T-helper 2 cell treated with Interferon-gamma antibody and Interleukin-4, amounts not matched to agents 5 μg/mL and 100 μg/mL, for 36 hours (primary cell): Measurements from ENCODE around the gene POTEF.
"Not testable (repeated sequence)": the region's sequence is repeated elsewhere in the genome, so short reads cannot be mapped to it uniquely, and the experiment has no call there.

Experiments
- DNase-seq: peaks from one replicate; pipeline ENCODE4 v3.0.0; 2021; ENCODE audit warnings: low spot score
- H3K27ac Mint-ChIP-seq: one replicate; pipeline ENCODE4 v1.8.0; 2021; ENCODE audit warnings: mild to moderate bottlenecking, mixed read lengths
- H3K27me3 Mint-ChIP-seq: one replicate; pipeline ENCODE4 v1.8.0; 2021; ENCODE audit warnings: low read depth, mixed read lengths
- H3K36me3 Mint-ChIP-seq: one replicate; pipeline ENCODE4 v1.8.0; 2021; ENCODE audit warnings: low read depth, mixed read lengths
- H3K4me1 Mint-ChIP-seq: one replicate; pipeline ENCODE4 v1.8.0; 2021; ENCODE audit warnings: low read depth, mixed read lengths
- H3K4me3 Mint-ChIP-seq: one replicate; pipeline ENCODE4 v1.8.0; 2022; ENCODE audit warnings: mild to moderate bottlenecking, moderate library complexity, mixed read lengths
- H3K9me3 Mint-ChIP-seq: one replicate; pipeline ENCODE4 v1.8.0; 2021; ENCODE audit warnings: mixed read lengths

POTEF gene

GRCh38 chr2:130129120-130129829 lies at the start of gene POTEF:
Gene POTEF (minus strand): TSS chr2:130129222. CDS start chr2:130120515, 8,707 bp downstream.
- not testable (repeated sequence) for H3K9me3 Mint-ChIP-seq, H3K27me3 Mint-ChIP-seq, H3K4me3 Mint-ChIP-seq, DNase-seq, H3K36me3 Mint-ChIP-seq, H3K4me1 Mint-ChIP-seq, H3K27ac Mint-ChIP-seq

GRCh38 chr2:130174866-130175265 lies 45.8 kb upstream of the POTEF start:
- not testable (repeated sequence) for H3K9me3 Mint-ChIP-seq, H3K27me3 Mint-ChIP-seq, DNase-seq, H3K4me3 Mint-ChIP-seq, H3K4me1 Mint-ChIP-seq, H3K27ac Mint-ChIP-seq
- H3K36me3 Mint-ChIP-seq = peaks cover 26% of the 10 kb centered on the region

GRCh38 chr2:130169896-130170295 lies 40.9 kb upstream of the POTEF start:
- no peak for DNase-seq
- peak overlapping the region; percentile 49 for H3K4me3 Mint-ChIP-seq
- no peaks in the 10 kb centered on the region for H3K9me3 Mint-ChIP-seq
- peaks cover 44% of the 10 kb centered on the region for H3K36me3 Mint-ChIP-seq
- H3K27me3 Mint-ChIP-seq = no peaks in the 10 kb centered on the region
- H3K4me1 Mint-ChIP-seq = peaks cover 11% of the 10 kb centered on the region
- H3K27ac Mint-ChIP-seq = no peak overlapping the region

- peak overlapping the region; percentile 49 for H3K4me3 Mint-ChIP-seq
- peak overlapping the region; percentile 80 for H3K27ac Mint-ChIP-seq
- not testable (repeated sequence) for H3K9me3 Mint-ChIP-seq, H3K27me3 Mint-ChIP-seq, DNase-seq
- peaks cover 48% of the 10 kb centered on the region for H3K36me3 Mint-ChIP-seq
- peaks cover 11% of the 10 kb centered on the region for H3K4me1 Mint-ChIP-seq
These were observed 40.1 kb upstream of the POTEF start for GRCh38 chr2:130169163-130169562.

- not testable (repeated sequence) for H3K27me3 Mint-ChIP-seq, DNase-seq, H3K27ac Mint-ChIP-seq, H3K4me3 Mint-ChIP-seq, H3K9me3 Mint-ChIP-seq
- Mint-ChIP-seq H3K4me1 (peaks cover 11% of the 10 kb centered on the region), H3K36me3 (peaks cover 37% of the 10 kb centered on the region)
These were observed 37.6 kb upstream of the POTEF start for GRCh38 chr2:130166611-130167010.

GRCh38 chr2:130165293-130166016 lies 36.4 kb upstream of the POTEF start:
- Mint-ChIP-seq H3K27me3 (no peaks in the 10 kb centered on the region), H3K4me3 (no peak overlapping the region), H3K9me3 (no peaks in the 10 kb centered on the region), H3K36me3 (peaks cover 35% of the 10 kb centered on the region), H3K4me1 (peaks cover 11% of the 10 kb centered on the region), H3K27ac (no peak overlapping the region)
- no peak for DNase-seq

GRCh38 chr2:130162968-130163367 lies 33.9 kb upstream of the POTEF start:
- DNase-seq = no peak
- Mint-ChIP-seq H3K27me3 (no peaks in the 10 kb centered on the region), H3K36me3 (peaks cover 35% of the 10 kb centered on the region), H3K4me3 (no peak overlapping the region), H3K27ac (no peak overlapping the region), H3K4me1 (no peaks in the 10 kb centered on the region), H3K9me3 (no peaks in the 10 kb centered on the region)

GRCh38 chr2:130162486-130162885 lies 33.5 kb upstream of the POTEF start:
- H3K27ac Mint-ChIP-seq, H3K4me3 Mint-ChIP-seq, DNase-seq, H3K9me3 Mint-ChIP-seq, H3K4me1 Mint-ChIP-seq, H3K27me3 Mint-ChIP-seq: not testable (repeated sequence)
- H3K36me3 Mint-ChIP-seq = peaks cover 30% of the 10 kb centered on the region

GRCh38 chr2:130160838-130161705 lies 32.0 kb upstream of the POTEF start:
- H3K27ac Mint-ChIP-seq, H3K4me3 Mint-ChIP-seq, DNase-seq, H3K9me3 Mint-ChIP-seq, H3K4me1 Mint-ChIP-seq, H3K27me3 Mint-ChIP-seq: not testable (repeated sequence)
- peaks cover 18% of the 10 kb centered on the region for H3K36me3 Mint-ChIP-seq

- Mint-ChIP-seq H3K27ac (peak overlapping the region; percentile 53), H3K27me3 (no peaks in the 10 kb centered on the region), H3K36me3 (peaks cover 13% of the 10 kb centered on the region), H3K4me3 (no peak overlapping the region), H3K9me3 (no peaks in the 10 kb centered on the region), H3K4me1 (no peaks in the 10 kb centered on the region)
- no peak for DNase-seq
These were observed 31.1 kb upstream of the POTEF start for GRCh38 chr2:130160131-130160530.

- H3K4me1 Mint-ChIP-seq, DNase-seq, H3K9me3 Mint-ChIP-seq, H3K27me3 Mint-ChIP-seq, H3K4me3 Mint-ChIP-seq, H3K27ac Mint-ChIP-seq: not testable (repeated sequence)
- peaks cover 11% of the 10 kb centered on the region for H3K36me3 Mint-ChIP-seq
These were observed 30.4 kb upstream of the POTEF start for GRCh38 chr2:130159376-130159775.

GRCh38 chr2:130158631-130159030 lies 29.6 kb upstream of the POTEF start:
- H3K9me3 Mint-ChIP-seq = no peaks in the 10 kb centered on the region
- peaks cover 6% of the 10 kb centered on the region for H3K36me3 Mint-ChIP-seq
- H3K4me3 Mint-ChIP-seq = no peak overlapping the region
- DNase-seq = no peak
- H3K27me3 Mint-ChIP-seq = no peaks in the 10 kb centered on the region
- H3K27ac Mint-ChIP-seq = no peak overlapping the region
- no peaks in the 10 kb centered on the region for H3K4me1 Mint-ChIP-seq

GRCh38 chr2:130157825-130158514 lies 28.9 kb upstream of the POTEF start:
- not testable (repeated sequence) for H3K4me1 Mint-ChIP-seq, DNase-seq, H3K4me3 Mint-ChIP-seq, H3K9me3 Mint-ChIP-seq, H3K27me3 Mint-ChIP-seq, H3K36me3 Mint-ChIP-seq
- H3K27ac Mint-ChIP-seq = peak overlapping the region; percentile 31
